HG03103 (cell line): Measurements from ENCODE around the gene CENPF.
"Not testable (repeated sequence)": the region's sequence is repeated elsewhere in the genome, so short reads cannot be mapped to it uniquely, and the experiment has no call there.

ENCODE experiments used
- ATAC-seq: cut with Tn5 transposase; IDR thresholded peaks from one replicate; pipeline ENCODE4 v1.9.1; 2021; ENCODE audit warnings: low read depth; ENCODE audit not compliant: unreplicated experiment

Gene CENPF, protein sequence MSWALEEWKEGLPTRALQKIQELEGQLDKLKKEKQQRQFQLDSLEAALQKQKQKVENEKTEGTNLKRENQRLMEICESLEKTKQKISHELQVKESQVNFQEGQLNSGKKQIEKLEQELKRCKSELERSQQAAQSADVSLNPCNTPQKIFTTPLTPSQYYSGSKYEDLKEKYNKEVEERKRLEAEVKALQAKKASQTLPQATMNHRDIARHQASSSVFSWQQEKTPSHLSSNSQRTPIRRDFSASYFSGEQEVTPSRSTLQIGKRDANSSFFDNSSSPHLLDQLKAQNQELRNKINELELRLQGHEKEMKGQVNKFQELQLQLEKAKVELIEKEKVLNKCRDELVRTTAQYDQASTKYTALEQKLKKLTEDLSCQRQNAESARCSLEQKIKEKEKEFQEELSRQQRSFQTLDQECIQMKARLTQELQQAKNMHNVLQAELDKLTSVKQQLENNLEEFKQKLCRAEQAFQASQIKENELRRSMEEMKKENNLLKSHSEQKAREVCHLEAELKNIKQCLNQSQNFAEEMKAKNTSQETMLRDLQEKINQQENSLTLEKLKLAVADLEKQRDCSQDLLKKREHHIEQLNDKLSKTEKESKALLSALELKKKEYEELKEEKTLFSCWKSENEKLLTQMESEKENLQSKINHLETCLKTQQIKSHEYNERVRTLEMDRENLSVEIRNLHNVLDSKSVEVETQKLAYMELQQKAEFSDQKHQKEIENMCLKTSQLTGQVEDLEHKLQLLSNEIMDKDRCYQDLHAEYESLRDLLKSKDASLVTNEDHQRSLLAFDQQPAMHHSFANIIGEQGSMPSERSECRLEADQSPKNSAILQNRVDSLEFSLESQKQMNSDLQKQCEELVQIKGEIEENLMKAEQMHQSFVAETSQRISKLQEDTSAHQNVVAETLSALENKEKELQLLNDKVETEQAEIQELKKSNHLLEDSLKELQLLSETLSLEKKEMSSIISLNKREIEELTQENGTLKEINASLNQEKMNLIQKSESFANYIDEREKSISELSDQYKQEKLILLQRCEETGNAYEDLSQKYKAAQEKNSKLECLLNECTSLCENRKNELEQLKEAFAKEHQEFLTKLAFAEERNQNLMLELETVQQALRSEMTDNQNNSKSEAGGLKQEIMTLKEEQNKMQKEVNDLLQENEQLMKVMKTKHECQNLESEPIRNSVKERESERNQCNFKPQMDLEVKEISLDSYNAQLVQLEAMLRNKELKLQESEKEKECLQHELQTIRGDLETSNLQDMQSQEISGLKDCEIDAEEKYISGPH (N-terminal part only)

DNA sequence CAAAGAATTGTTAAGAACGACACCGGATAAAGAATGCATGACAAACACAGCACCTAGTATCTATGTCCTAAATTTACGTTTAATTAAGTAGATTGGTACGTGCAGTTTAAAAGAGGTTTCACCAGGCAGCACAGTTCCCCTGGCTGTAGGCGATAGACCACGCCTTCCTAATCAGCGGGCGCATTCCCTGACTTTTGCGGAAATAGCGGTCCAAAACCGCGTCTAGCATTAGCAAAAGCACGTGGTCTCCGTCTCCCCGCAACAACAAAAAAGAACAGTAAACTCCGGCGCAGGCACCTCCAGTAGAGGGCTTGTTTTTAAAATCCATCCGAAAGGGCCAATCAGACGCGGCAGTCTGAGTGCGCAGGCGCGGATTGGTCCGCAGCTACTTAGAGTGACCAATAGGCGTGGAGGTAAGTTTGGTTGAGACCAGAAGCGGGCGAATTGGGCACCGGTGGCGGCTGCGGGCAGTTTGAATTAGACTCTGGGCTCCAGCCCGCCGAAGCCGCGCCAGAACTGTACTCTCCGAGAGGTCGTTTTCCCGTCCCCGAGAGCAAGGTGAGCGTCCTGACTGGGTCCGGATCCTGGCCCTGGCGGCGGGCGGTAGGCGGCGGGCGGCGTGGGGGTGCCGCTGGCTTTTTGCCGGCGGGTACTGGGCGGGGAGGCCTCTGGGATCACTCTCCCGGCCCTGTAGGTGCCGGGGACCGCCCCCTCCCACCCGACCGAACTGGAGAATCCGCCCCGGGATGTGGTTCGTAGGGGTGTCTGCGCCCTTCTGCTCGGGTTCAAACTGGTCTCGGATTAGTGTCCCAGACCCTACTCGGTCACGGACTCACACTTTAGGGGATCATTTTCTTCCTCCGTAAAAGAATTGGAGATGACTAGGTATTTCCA lies at the start of gene CENPF:
Gene CENPF (plus strand): TSS at position 432 of the 894 bp plus-strand sequence. CDS start 10,560 bp downstream, outside the sequence.
- ATAC-seq = peak; percentile 99

DNA sequence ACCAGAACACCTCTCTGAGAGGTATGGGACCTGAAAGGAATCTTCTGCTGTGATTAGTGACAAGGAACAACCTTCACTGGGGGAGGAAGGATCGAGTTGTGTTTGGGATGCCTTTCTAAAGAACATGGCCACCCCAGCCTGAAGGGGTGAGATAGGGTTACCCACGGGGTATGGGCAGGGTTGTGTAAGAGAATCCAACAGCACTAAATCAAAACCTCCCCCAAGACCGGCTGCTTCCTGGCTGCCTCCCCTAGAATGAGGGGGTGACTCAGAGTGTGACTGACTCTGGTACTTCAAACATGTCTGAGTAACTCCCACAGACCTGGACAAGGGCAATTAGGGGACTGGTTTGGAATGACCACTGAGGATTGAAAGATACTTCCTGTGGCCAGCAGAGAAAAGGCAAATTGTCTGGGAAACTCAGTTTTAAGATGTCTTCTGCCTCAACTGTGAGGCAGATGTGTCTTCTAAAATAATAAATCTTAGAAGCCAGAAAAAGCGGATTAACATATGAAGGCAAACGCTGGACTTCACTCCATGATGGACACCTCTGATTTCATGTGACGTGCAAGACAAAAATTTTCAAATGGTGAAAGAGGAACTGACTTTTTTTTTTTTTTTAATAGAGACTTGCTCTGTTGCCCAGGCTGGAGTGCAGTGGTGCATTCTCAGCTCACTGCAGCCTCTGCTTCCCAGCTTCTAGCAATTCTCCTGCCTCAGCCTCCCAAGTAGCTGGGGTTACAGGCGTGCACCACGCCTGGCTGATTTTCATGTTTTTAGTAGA lies 44.9 kb upstream of the CENPF start:
- ATAC-seq = no peak

DNA sequence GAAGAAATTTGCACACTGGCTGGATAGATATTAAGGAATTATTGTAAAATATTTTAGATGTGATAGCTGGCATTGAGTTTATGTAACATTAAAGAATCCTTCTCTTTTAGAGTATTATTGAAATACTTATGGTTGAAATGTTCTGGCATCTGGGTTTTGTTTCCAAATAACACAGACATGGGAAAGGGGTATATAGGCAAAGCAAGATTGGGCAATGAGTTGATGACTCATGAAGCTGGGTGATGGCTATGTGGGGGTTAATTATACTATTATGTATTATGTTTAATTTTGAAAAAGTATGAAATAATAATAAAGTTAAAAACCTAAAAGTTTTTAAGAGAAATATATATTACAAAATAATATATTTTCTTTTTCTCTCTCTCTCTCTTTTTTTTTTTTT lies 39.1 kb upstream of the CENPF start:
- no peak for ATAC-seq

DNA sequence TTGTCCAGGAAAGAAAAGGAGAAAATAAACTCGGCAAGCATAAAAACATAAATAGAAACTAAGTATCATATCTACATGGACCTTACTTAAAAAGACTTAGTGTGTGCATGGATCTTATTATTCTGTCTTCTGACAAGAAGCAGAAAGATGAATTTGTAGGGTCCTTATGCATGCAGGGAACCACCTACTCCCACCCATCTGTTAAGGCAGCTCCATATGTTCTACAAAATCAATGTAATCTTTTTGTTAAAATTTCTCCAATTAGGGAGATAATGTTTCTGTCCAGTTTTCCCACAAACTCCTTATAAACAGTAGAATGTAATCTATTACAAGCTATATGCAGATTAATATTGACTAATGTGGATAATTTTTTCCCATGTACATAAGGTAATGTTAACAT lies 37.7 kb upstream of the CENPF start:
- no peak for ATAC-seq

DNA sequence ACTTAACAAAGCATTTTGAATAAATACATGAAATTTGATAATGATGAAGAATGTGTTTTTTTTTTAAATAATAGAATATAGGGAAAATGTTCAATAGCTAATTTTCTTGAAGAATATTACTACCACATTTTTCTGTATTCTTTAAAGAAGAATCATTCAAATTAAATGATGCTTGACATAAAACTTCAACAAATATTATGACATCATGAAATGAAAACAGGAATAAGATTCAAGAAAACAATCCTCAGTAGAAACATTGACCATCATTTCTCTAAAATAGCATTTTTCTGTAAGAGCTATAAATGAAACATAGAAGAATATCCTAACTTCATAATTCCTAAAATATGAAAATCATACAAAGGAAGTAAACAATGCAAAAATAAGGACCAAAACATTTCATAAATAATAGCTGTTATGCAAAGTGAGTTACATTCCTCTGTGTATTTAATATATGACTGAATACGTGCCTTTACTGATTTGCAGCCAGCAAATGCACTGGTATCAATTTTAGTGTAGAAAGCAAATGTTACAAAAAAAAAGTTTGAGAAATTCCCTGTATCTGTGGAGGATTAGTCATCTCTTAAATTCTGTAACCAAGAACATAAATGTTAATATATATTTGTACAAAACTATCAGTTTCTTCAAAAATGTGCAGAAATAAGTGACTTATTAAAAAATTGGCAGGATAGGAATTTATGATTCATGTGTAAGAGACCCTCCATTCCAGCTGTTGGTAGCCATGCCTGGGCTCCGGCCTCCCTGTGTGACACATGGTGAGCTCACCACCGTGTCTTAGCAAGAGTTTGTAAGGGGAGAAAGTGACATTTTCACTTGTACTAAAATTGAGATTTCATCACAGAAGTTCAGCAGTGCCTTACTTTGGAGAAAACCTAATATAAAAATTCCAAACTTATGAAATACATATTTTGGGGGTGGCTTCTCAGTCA lies 36.6 kb upstream of the CENPF start:
- no peak for ATAC-seq

DNA sequence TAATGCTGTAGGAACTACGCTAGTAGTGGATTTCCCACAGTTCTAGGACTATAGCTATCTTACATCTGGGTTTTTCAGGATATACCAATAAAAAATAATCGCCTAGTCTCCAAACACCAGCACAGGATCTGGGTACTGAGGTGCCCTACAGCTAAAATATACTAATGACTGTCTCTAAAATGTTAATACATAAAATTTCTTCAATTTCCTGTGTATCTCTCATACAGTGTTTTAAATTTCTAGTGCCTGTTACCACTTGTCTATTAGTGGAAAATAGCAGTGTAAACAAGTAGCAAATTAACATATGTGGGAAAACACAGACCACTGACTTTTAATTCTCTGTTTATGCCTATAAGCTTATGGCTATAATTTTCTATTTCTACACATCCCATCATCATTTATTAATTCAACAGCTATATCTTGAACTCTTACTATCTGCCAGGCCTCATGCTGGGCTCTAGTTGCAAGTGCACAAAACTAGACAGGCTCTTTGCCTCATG lies 35.5 kb upstream of the CENPF start:
- ATAC-seq = no peak

DNA sequence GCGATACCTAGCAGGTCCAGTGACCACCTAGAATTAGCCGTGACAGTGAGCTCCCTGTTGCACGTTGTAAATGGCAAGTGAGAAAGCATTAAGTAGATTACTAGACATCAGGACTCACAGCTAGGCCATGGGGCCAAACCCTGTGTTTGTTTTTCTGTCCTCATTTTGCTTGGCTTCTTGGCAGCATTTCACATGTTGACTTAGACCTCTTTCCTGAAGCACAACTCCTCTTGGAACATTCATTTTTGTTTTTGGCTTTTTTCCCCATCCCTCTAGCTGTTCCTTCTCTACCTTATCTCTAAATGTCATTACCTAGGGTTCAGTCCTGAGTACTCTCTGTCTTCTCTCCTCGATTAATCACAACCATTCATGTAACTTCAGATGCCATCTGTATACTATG lies 34.7 kb upstream of the CENPF start:
- ATAC-seq = no peak

DNA sequence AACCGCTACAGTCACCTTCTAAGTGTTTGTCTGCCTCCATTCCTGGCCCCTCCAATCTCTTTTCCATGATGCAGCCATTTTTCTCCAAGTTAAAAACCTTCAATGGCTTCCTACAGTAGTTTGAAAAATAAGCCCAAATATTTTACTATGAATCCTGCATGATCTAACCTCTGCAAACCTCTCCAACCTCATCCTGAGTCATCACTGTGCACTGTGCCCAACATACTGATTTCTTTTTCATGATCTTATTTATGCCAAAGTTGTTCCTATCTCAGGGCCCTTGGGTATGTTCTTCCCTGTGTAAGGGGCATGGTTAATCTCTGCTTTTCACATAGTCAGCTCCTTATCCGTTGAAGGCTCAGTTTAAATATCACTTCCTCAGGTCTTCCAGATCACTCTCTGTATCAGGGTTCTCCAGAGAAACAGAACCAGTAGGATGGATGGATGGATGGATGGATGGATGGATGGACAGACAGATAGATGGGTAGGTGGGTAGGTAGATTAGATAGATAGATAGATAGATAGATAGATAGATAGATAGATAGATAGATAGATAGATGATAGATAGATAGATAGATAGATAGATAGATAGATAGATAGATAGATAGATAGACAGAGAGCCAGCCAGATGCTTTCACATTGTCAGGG lies 33.5 kb upstream of the CENPF start:
- ATAC-seq = no peak

DNA sequence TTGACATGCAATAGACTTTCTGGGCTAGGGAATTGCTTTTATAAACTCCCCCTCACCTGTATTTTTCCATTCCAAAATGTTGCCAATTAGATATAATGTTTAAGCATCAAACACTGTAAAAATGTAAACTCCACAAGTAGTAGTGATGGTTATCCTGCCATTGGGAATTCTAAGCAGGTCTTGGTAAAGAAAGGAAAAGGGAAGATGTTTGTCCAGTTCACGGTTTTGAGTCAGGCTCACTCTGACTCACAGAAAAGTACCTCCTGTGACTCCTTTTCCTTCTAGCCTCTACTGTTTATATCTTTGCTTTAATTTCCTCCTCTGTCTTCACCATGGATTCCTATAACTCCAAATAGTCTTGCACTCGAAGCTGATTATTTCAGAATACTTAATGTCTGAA lies 32.6 kb upstream of the CENPF start:
- ATAC-seq = no peak

DNA sequence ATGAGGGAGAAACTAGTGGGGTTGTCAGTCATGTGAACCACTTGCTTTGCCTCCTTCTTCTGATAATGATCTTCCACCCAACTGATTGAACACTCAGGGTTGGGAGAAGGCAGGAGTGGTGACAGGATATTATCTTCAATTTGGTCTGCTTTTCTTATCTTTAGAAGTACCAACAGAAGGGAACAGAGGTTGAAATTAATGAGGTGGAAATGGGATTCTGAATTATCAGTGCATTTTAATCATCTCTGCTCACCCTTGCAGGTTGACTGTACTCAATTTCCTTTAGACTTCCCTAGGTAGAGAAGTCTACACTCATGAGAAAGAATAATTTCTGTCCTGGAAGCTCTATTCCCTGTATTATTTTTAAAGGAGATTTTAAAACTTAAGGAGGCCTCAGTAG lies 31.7 kb upstream of the CENPF start:
- ATAC-seq = no peak

DNA sequence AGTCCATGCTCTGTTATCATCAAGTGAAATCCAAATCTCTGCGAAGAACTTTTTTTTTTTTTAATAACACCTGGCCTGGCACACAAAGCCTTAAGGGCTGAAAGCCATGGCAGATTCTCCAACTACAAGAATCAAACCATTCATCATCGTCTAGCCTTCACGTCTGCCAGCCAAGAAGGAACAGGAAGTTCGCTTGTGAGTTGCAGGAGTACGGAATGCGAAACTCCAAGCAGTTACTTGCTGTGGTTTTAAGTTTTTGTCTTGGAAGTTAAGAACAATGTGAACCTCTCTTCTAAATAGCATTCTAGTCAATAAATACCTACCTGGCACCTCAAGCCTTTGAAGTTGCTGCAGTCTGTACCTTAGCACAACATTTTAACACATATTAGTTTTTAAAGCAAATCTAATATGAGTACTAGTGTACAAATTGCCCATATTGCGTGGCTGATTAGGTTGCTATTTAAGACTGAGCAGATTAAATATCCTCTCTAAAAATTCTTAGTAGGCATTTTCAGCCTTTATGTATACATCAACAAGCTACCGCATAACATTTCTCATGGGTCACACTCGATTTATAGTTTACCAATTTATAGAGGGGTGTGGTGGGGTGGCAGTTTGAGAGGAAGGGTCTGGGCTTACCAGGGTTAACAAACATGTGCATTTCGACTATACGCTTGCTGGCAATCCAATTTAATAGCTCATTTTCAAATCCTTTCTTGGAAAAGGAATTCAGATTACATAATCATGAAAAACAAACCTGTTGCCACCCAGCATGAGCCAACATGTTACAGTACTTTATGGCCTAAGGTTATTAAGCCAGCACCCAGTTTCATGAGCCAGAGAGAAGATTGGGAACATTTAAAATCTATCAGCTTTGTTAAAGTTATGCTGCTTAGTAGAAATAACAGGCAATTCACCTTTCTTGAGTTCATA lies 29.3 kb upstream of the CENPF start:
- ATAC-seq = no peak

DNA sequence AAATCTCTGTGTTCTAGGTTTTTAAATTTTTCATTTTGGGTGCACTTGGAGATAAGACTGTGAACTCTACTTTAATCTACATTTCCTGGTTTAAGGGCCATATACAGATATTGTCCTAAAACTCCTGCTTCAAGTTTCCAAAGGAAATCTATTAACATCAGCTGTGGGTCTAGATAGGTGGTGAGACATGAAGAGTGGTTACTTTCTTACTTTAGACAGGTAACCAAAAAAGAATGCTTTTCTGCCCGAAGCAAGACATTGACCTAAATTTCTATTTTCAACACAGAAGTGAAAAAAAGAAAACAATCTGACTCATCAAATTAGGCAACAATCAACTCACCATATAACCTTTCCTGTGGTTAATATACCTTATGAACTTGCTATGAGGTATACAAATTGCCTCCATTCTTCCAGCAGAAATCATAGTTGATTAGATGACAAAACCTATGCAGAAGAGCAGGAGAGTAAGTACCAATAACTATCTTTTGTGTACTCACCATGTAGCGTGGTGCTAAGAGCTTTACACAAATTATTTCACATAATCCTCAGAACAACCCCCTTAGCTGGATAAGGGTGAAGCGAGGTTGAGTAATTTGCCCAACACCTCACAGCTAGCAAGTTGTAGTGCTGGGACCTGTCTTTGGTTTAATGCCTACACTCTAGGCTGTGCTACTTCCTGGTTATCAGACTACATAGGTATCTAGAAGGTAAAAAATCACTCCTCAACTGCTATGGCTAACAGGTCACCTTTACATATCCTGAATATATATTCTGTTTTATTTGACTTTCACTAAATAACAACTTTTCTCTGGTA lies 28.2 kb upstream of the CENPF start:
- ATAC-seq = no peak

DNA sequence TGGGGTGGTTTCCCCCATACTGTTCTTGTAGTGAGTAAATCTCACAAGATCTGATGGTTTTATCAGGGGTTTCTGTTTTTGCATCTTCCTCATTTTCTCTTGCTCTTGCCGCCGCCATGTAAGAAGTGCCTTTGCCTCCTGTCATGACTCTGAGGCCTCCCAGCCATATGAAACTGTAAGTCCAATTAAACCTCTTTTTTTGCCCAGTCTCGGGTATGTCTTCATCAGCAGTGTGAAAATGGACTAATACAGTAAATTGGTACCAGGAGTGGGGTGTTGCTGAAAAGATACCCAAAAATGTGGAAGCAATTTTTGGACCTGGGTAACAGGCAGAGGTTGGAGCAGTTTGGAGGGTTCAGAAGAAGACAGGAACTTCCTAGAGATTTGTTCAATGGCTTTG lies 26.9 kb upstream of the CENPF start:
- ATAC-seq = not testable (repeated sequence)

DNA sequence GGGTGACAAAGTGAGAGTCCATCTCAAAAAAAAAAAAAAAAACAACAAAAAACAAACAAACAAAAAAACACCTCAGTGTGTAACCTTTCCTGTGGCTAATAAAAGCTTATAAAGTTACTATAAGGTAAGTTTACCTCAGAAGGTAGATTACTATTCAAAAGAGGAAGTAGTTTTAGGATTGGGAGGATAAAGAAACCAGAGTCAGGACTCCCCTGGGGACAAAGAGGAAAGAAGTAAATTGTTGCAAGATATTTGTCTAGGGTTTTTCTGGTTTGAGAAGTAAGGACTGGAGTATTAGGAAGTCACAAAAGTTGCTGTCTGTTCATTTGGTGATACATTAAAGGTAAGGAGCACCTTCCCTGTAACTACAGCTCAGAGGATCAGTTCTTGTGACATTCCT lies 23.8 kb upstream of the CENPF start:
- no peak for ATAC-seq

DNA sequence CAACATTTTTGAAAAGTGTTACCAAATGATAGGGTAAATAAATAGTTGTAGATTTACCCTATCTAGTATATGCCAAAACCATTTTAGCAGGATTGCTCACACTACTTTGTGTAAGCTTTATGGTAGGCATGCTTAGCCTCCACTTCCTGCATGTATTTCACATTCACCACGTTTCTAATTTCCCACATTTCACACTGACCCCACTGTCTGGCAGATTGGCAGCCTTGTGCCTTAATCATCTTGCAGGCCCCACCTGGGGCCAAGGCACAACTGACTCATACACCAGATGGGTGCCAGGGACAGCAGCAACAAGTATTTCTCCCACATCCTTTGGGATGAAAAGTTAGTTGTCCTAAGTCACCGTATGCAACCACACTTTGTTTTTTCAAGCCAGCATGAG lies 21.2 kb upstream of the CENPF start:
- no peak for ATAC-seq
